NCI-H1930 (cell line): ENCODE data around the gene DPH7.
"Not testable (repeated sequence)": the region's sequence is repeated elsewhere in the genome, so short reads cannot be mapped to it uniquely, and the experiment has no call there.

Source experiments
- DNase-seq, 2 experiments: peaks; one replicate each; lab custom pipeline; 2025; lab: John Stamatoyannopoulos, UW

Gene DPH7

DNA sequence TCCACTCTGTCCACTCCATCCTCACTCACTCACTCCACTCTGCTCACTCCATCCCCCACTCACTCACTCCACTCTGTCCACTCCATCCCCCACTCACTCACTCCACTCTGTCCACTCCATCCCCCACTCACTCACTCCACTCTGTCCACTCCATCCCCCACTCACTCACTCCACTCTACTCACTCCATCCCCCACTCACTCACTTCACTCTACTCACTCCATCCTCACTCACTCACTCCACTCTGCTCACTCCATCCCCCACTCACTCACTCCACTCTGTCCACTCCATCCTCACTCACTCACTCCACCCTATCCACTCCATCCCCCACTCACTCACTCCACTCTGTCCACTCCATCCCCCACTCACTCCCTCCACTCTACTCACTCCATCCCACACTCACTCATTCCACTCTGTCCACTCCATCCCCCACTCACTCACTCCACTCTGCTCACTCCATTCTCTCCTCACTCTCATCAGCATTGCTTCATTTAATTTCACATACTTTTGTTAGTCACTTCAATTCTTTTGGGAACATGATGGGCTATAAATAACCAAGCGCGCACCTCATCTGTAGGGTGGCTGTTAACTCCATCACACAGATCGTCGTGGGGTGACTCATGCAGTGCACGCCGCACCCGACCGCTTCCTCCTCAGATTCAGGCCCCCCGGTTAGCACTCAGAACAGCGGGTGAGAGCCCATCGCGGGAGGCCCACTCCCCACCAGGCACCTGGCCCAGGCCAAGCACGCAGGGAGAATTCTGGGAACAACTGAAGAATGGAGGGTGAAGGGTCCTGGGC lies 59.9 kb downstream of the DPH7 start:
- DNase-seq = not testable (repeated sequence)

- no peak for DNase-seq
Observed at GRCh38 chr9:137516144-137516917, 62.4 kb downstream of the DPH7 start.

- DNase-seq = no peak
Observed at GRCh38 chr9:137515338-137515724, 63.4 kb downstream of the DPH7 start.

DNA sequence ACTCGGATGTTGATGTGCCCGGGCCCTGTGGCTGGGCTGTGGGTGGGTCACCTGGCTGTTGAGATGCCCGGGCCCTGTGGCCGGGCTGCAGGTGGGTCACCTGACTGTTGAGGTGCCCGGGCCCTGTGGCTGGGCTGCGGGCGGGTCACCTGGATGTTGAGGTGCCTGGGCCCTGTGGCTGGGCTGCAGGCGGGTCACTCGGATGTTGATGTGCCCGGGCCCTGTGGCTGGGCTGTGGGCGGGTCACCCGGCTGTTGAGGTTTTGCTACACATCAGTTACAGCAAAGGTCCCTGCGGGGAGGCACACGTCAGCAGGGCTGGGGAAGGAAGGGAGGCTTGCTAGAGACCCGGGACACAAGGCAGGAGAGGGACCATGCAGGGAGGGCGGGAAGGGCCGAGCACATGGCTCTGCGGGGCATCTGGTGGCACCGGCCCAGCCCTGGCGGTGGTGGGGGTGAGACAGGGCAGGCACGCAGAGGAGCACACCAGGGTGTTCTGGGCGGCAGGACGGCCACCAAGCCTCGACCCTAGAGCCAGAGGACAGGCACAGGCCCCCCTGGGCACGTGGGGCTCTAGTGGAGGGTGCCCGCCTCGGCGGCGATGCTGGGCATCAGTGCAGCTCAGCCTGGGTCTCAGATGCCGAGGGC lies 63.9 kb downstream of the DPH7 start:
- no peak for DNase-seq

DNA sequence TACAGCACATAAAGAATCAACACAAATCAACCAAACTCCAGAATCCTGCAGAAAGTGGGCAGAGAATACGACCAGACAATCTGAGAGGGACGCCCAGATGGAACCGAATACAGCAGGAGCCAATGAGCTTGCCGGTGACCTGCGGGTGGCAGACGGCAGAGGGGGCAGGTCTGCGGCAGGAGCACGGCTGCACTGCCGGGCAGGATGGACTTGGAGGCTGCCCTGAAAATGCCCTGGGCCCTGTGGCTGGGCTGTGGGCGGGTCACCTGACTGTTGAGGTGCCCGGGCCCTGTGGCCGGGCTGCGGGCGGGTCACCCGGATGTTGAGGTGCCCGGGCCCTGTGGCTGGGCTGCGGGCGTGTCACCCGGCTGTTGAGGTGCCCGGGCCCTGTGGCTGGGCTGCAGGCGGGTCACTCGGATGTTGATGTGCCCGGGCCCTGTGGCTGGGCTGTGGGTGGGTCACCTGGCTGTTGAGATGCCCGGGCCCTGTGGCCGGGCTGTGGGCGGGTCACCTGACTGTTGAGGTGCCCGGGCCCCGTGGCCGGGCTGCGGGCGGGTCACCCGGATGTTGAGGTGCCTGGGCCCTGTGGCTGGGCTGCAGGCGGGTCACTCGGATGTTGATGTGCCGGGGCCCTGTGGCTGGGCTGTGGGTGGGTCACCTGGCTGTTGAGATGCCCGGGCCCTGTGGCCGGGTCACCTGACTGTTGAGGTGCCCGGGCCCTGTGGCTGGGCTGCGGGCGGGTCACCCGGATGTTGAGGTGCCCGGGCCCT lies 64.7 kb downstream of the DPH7 start:
- not testable (repeated sequence) for DNase-seq

DNA sequence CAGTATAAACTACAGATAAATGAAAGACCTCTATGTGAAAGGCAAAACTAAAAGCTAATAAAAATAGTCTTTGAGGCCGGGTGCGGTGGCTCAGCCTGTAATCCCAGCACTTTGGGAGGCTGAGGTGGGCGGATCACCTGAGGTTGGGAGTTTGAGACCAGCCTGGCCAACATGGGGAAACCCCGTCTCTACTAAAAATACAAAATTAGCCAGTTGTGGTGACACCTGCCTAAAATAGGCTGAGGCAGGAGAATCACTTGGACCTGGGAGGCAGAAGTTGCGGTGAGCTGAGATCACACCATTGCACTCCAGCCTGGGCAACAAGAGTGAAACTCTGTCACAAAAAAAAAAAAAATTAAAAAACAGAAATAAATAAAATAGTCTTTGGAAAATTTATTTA lies 65.6 kb downstream of the DPH7 start:
- not testable (repeated sequence) for DNase-seq

DNA sequence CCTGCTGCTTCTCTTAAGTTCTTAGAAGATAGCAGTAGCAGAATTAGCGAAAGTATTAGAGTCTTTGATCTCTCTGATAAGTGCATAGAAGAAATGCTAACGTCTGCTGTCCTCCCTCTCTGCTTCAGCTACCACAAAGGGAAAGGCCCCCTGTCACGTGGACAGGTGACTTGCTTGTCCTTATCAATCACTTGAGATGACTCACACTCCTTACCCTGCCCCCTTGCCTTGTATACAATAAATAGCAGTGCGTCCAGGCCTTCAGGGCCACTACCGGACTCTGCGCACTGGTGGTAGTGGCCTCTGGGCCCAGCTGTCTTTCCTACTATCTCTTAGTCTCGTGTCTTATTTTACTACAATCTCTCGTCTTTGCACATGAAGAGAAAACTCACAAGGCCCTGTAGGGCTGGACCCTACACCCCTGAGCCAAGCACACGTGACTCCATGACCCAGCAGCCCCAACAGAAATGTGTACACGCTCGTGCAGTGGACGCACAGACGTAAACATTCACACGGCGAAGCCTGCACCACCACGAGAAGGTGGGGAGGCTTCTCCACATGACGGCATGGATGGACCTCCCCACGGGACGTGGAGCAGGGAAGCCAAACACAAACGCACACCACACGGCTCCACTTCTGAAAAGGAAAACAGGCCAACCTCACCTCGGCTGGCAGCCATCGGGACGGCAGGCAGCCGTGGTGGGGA lies 66.8 kb downstream of the DPH7 start:
- DNase-seq = no peak

DNA sequence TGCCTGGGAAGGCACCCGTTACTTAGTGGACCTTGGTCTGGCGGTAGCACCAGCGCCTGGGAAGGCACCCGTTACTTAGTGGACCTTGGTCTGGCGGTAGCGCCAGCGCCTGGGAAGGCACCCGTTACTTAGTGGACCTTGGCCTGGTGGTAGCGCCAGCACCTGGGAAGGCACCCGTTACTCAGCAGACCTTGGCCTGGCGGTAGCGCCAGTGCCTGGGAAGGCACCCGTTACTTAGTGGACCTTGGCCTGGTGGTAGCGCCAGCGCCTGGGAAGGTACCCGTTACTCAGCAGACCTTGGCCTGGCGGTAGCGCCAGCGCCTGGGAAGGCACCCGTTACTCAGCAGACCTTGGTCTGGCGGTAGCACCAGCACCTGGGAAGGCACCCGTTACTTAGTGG lies 67.6 kb downstream of the DPH7 start:
- not testable (repeated sequence) for DNase-seq

DNA sequence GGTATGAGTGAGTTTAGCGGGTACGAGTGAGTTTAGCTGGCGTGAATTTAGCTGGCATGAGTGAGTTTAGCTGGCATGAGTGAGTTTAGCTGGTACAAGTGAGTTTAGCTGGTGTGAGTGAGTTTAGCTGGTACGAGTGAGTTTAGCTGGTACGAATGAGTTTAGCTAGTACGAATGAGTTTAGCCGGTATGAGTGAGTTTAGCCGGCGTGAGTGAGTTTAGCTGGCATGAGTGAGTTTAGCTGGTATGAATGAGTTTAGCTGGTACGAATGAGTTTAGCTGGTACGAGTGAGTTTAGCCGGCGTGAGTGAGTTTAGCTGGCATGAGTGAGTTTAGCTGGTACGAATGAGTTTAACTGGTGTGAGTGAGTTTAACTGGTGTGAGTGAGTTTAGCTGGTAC lies 69.5 kb downstream of the DPH7 start:
- DNase-seq = no peak

DNA sequence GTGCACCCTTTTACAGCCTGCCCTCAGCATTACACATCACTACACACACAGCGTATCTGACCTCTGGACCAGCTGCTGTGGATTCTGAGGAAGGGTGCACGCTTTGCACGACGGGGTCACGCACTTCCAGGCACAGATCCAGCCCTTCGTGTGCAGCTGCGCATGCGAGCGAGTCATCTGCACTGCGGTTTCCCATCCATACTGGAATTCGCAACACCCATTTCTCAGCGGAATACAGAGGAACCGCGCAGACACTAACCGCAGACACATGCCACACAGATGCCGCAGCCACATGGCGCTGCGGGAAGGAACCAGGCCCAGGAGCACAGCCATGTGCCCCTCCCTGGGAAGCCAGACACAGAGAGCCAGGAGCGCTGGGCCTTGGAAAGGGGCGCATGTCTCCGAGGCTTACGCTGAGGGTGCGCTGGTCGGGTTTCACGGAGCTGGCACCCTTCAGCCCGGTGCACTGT lies 72.0 kb downstream of the DPH7 start:
- DNase-seq = no peak

DNA sequence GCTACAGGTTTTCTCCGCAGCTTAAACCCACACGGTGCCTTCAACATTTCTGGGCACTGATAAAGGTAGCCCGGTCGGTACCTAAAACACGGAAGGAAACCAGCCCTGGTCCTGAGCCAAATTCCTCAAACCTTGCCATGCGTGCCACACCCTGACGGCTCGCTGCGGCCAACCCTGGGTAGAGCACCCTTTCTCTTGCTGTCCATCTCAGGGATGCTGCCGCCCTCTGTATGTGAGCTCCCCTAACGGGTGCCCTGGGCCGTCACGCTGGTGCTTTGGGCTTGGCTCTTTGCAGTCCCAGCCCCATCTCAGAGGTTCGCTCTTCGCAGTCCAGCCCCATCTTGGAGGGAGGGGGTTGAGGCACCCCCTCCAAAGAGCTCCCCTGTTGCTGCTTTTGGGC lies 72.5 kb downstream of the DPH7 start:
- no peak for DNase-seq

- no peak for DNase-seq
Observed at GRCh38 chr9:137505421-137506140, 73.1 kb downstream of the DPH7 start.
